Measurements from ENCODE around the gene FGF18.

The FGF18 gene

GRCh38 chr5:171506951-171507350 is 87.5 kb downstream of the FGF18 start:
- no peak for DNase-seq

Measured in activated CD4-positive, CD25-positive, alpha-beta regulatory T cell treated with anti-CD3 and anti-CD28 coated beads, Interleukin-2, amount 50 U/mL, for 72 hours (primary cell).